ENCODE results near the gene TMEM254.
"Not testable (repeated sequence)": the region's sequence is repeated elsewhere in the genome, so short reads cannot be mapped to it uniquely, and the experiment has no call there.

The TMEM254 gene

GRCh38 chr10:80122746-80123145 lies 44.3 kb downstream of the TMEM254 start:
- DNase-seq (ENCODE audit: low read depth): no peak
- TF ChIP-seq CTCF (IDR thresholded peaks at IDR 0.05; ENCODE audit: control insufficient read depth, extremely low read depth, insufficient read depth): no peak
- no peak overlapping the region for H3K4me3 ChIP-seq (ENCODE audit: low read depth, low read length)

- no peak for DNase-seq (ENCODE audit: low read depth)
- H3K4me3 ChIP-seq (ENCODE audit: low read depth, low read length): no peak overlapping the region
- TF ChIP-seq CTCF (IDR thresholded peaks at IDR 0.05; ENCODE audit: control insufficient read depth, extremely low read depth, insufficient read depth): no peak
Measured at GRCh38 chr10:80126876-80127275, 48.4 kb downstream of the TMEM254 start.

- no peak for TF ChIP-seq CTCF (IDR thresholded peaks at IDR 0.05; ENCODE audit: control insufficient read depth, extremely low read depth, insufficient read depth)
- no peak overlapping the region for H3K4me3 ChIP-seq (ENCODE audit: low read depth, low read length)
- DNase-seq (ENCODE audit: low read depth): no peak
Measured at GRCh38 chr10:80131499-80131901, 53.0 kb downstream of the TMEM254 start.

GRCh38 chr10:80132299-80133139 lies 54.1 kb downstream of the TMEM254 start, which contains the start of gene PLAC9:
PLAC9 (plus strand) TSS chr10:80132730; CDS start chr10:80132763, 33 bp downstream.
- no peak for DNase-seq (ENCODE audit: low read depth)
- no peak within 1 kb of the TSS for H3K4me3 ChIP-seq (ENCODE audit: low read depth, low read length)
- no peak for TF ChIP-seq CTCF (IDR thresholded peaks at IDR 0.05; ENCODE audit: control insufficient read depth, extremely low read depth, insufficient read depth)

- TF ChIP-seq CTCF (IDR thresholded peaks at IDR 0.05; ENCODE audit: control insufficient read depth, extremely low read depth, insufficient read depth): no peak
- no peak overlapping the region for H3K4me3 ChIP-seq (ENCODE audit: low read depth, low read length)
- DNase-seq (ENCODE audit: low read depth): no peak
Measured at GRCh38 chr10:80133206-80133605, 54.7 kb downstream of the TMEM254 start.

- not testable (repeated sequence) for H3K4me3 ChIP-seq (ENCODE audit: low read depth, low read length); DNase-seq (ENCODE audit: low read depth)
Measured at GRCh38 chr10:80133687-80134086, 55.2 kb downstream of the TMEM254 start.

- no peak for DNase-seq (ENCODE audit: low read depth)
- H3K4me3 ChIP-seq (ENCODE audit: low read depth, low read length): no peak overlapping the region
- TF ChIP-seq CTCF (IDR thresholded peaks at IDR 0.05; ENCODE audit: control insufficient read depth, extremely low read depth, insufficient read depth): no peak
Measured at GRCh38 chr10:80136134-80136571, 57.7 kb downstream of the TMEM254 start.

Data from LNCaP clone FGC (cell line).